ENCODE results near the gene GSTM5.

DNA sequence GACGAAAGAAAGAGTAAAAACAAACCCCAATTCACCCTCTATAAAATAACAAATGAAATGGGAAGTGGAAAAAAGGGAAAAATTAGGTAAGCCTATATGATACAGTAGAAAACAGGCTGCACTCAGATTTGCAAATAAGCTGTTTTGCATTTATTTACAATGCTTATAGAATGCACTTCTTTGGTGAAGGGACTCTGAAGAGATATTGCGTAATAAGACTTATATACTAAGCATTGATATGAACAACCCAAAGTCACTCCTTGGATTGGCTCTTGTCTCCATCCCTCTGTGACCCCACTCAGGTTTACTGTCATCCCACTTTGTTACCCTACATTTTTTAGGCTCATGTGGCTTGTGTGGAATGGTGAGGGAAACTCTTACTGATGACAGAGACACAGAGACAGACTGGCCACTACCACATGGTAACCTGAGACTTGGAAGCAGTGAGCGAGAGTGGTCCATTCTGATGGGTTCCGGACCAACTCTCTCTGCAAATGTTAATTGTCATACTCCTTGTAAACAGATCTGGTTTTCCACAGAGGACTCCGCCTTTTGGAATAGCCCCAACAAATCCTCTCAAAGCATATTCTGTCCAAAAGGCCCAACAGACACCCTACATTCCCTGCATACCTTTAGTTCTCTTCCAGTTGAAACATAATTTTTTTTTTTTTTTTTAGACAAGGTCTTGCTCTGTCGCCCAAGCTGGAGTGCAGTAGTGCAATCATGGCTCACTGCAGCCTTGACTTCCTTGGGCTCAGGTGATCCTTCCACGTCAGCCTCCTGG is 11.0 kb downstream of the GSTM5 start:
- TF ChIP-seq, protein P1, sequence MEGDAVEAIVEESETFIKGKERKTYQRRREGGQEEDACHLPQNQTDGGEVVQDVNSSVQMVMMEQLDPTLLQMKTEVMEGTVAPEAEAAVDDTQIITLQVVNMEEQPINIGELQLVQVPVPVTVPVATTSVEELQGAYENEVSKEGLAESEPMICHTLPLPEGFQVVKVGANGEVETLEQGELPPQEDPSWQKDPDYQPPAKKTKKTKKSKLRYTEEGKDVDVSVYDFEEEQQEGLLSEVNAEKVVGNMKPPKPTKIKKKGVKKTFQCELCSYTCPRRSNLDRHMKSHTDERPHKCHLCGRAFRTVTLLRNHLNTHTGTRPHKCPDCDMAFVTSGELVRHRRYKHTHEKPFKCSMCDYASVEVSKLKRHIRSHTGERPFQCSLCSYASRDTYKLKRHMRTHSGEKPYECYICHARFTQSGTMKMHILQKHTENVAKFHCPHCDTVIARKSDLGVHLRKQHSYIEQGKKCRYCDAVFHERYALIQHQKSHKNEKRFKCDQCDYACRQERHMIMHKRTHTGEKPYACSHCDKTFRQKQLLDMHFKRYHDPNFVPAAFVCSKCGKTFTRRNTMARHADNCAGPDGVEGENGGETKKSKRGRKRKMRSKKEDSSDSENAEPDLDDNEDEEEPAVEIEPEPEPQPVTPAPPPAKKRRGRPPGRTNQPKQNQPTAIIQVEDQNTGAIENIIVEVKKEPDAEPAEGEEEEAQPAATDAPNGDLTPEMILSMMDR (IDR thresholded peaks at IDR 0.05), result no peak
- TF ChIP-seq POLR2A (IDR thresholded peaks at IDR 0.05), result no peak

Data from adrenal gland (tissue), 5 donors.